Epithelial cell of prostate (primary cell): ENCODE data around the gene TP53TG3F.
"Not testable (repeated sequence)": the region's sequence is repeated elsewhere in the genome, so short reads cannot be mapped to it uniquely, and the experiment has no call there.

Experiments
- DNase-seq: peaks from one replicate; pipeline ENCODE4 v3.0.0-alpha.2; 2011; ENCODE audit warnings: low read depth, low spot score
- H3K27ac ChIP-seq: fragments of 450-650 bp; 2 replicates; pipeline ENCODE4 v1.5.1; 2017; ENCODE audit warnings: mild to moderate bottlenecking

TP53TG3F gene

DNA sequence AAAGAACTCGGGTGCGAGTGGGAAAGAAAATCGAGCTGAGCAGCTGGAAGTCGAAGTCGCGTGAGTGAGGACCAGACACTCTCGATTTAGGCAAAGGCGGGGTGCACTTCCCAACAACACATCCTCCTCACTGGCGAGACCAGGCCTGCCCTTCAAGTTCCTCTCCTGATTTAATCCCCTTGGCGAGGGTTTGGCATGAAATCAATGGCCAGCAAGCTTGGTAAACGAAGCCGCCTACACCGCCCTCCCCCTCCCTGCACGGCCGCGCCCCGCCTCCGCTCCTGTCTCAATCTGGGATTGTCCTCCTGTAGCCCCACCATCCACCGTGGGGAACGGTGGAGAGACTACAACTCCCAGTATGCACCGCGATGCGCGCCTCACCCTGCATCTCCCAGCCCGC lies at the start of gene TP53TG3F:
Gene TP53TG3F, plus strand, starts transcription at position 301 of the 400 bp plus-strand sequence. Its CDS starts 68 bp downstream, at position 369.
- DNase-seq = not testable (repeated sequence)

DNA sequence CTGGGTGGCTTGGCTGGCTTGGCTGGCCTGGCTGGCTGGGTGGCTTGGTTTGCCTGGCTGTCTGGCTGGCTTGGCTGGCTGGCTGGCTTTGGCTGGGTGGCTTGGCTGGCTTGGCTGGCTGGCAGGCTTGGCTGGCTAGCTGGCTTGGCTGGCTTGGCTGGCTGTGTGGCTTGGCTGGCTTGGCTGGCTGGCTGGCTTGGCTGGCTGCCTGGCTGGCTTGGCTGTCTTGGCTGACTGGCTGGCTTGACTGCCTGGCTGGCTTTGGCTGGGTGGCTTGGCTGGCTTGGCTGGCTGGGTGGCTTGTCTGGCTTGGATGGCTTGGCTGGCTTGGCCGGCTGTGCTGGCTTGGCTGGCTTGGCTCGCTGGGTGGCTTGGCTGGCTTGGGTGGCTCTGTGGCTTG lies 32.2 kb downstream of the TP53TG3F start:
- not testable (repeated sequence) for H3K27ac ChIP-seq, DNase-seq

More for the DNA sequence above, at the start of gene TP53TG3F:
- H3K27ac ChIP-seq = not testable (repeated sequence)

- not testable (repeated sequence) for H3K27ac ChIP-seq, DNase-seq
Measured at GRCh38 chr16:33507231-33507630, 47.8 kb downstream of the TP53TG3F start.

DNA sequence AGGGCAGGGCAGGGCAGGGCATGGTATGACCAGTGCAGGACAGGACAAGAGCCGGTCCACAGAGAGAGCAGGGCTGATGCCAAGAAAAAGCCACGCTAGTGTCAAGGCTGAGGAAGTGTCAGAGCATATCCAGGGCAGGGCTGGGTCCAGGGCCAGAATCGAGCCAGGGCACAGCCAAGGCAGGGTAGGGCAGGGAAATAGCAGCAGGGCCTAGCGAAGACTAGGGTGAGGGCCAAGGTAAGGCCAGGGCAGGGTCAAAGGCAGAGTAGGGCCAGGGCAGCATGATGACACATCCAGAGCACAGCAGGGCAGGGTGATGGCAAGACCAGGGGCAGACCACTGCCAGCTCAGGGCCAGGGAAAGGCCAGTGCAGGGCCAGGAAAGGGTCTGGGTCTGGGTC lies 49.7 kb downstream of the TP53TG3F start:
- H3K27ac ChIP-seq, DNase-seq: not testable (repeated sequence)

GRCh38 chr16:33509906-33510305 lies 50.5 kb downstream of the TP53TG3F start:
- H3K27ac ChIP-seq, DNase-seq: not testable (repeated sequence)
